ENCODE data around the gene SPATC1L.

Gene SPATC1L

DNA sequence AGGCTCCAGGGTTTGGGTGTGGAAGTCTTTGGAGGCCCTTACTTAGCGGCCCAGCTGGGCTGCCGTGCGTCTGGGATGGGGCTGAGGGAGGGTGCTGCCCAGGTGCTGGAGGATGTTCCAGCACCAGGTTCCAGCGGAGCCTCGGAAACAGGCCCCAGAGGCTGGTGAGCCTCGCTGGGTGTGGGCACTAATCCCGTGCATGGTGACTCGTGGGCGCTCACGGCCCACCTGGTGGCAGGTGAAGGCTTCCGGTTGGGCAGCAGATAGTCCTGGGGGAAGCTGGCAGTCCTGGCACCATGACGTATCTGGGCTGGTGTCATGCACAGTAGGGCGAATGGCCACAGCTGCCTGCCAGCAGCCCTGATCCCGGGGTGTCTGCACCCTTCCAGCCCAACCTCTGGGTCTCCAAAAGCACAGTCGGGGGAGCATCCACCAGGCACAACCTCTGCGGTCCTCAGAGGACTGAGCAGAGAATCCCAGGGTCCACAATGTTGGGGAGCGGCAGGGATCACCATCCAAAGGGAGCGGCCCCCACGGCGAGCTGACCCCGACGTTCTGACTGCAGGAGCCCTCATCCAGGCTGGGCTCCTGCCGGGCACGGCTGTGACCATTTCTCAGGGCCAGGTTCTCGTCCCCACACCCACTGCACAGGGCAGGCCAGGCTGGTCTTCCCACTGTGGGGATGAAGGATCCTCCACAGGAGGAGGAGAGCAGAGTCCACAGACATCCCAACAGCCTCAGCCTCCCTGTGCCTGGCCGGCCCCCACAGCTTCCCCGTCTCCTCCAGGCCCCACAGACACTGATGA lies 54.2 kb downstream of the SPATC1L start:
- DNase-seq, result no peak

DNA sequence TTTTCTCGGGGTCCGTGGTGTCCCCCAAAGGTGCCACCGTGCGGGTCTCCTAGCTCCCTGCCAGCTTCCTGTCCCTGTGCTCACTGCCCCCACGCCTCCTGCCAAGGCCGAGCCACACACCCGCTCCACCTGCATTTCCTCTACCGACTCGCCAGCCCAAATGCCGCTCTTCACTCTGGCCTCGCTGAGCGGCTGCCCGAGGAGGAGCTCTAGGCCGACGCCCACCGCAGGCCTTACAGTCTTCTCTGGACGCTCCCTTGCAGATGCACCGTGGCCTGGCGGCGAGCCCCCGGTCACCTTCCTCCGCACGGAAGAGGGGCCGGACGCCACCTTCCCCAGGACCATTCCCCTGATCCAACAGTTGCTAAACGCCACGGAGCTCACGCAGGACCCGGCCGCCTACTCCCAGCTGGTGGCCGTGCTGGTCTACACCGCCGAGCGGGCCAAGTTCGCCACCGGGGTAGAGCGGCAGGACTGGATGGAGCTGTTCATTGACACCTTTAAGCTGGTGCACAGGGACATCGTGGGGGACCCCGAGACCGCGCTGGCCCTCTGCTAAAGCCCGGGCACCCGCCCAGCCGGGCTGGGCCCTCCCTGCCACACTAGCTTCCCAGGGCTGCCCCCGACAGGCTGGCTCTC lies 55.2 kb downstream of the SPATC1L start:
- DNase-seq, result no peak

DNA sequence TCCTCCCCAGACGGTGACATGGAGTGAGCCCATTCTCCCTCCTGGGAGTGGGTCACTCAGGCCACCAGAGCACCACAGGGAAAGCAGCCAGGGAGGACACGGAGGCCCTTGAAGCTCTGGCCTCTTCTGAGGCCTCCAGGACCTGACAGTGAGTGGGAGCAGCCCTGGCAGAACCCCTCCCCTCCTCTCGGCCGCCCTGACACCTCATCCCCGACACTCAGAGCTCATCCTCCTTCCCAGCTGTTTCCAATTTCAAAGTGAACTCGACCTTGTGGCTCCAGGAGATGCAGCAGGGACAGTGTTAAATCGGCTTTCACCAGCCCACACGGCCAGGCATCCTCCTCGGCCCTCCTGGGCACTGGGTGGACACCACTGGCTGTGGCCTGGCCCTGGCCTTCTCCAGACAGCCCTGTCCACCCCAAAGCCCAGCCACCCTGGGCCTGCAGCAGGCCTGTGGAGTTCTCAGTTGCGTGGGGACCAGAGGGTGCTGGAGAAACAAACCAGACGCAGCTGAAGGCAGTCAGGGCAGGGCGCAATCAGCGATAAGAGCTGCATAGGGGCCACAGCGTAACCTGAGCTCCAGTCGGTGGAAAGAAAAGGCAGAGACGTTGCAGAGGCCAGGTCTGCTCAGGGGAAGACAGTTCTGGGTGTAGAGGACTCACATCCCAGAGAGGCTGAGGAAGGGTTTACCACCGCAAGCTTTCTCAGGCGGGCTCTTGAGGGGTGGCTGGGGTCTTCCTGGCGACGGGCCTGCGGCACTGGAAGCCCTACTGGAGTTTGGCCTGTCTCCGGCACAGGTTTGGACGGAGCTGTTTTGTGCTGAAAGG lies 55.9 kb downstream of the SPATC1L start:
- DNase-seq, result no peak

DNA sequence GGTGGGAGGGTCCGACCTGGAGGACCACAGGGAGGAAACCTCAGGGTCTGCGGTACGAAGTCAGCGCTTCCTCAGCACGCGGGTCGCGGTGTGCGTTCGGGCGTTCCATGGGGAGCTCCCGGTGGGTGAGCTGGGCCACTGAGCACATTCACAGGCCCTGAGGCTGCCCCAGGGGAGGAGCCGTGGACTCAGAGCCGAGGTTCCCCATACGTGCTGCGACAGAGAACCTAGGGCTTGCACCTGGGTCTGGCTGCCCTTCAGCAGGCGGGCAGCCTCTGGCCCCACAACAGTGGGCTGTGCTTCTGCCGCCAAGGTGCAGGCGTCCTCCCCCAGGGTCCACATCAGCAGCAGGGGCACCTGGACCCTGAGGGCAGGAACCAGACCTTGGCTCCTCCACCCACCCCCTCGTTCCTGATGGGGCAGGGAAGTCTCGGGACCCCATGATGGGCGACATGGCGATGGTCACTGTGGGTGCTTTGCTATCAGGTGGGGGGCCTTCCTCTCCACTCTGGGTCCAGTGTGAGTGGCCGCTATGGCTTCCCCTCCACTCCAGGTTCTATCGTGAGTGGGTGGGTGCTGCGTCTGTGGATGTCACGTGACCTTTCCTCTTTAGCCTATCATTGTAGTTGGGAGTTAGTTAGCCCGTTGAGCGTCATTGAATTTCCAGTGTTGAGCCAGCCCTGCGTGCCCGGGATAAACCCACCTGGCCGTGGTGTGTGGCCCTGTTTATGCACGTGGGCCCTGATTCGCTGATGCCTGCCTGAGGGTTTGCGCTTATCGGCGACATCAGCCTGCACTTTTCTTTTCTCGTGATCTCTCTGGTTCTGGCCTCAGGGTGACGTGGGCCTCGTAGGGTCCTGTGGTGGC lies 56.8 kb downstream of the SPATC1L start:
- DNase-seq, result peak in 2 of 5 donors; percentile 4 to 8

DNA sequence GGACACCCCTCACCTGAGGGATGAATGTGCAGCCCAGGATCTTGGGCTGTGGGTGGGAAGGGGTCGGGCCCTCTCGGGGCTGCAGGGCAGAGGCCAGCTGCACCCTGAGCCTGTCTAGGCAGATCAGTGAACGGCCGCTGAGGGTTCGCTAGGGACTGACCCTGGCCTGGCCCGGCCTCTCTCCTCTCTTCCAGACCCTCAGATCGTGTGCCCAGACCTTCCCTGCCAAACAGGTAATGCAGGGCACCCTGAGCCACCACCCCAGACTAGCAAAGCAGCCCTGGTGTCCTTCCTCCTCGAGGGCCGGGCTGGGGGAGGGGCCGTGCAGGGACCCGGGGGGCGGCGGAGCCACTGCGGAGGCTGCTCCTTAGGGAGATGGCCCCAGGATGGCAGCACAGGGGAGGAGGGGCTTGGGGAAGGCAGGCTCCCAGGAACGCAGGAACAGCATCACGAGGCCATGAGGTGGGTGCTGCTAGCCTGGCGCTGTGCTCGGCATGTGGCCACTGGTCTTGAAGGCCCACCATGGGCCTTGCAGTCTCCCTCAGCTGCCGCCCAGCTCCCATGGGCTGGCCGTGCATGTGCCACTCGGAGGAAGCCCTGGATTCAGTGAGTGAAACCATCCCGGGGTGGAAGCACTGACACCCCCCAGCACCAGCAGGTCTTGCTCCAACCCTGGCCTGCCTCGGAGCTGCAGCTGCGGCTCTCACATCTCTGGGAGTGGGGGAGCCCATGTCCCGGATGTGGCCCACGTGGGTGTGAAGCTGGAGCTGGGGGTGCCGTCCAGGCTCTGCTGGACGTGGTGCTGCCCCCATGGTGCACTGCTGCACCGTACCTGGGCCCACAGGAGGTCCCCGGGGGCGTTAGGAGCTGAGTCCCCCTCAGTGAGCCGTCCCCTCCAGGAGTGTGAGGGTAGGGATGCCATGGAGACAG lies 57.7 kb downstream of the SPATC1L start:
- peak in 1 of 5 donors; percentile 13 for DNase-seq

DNA sequence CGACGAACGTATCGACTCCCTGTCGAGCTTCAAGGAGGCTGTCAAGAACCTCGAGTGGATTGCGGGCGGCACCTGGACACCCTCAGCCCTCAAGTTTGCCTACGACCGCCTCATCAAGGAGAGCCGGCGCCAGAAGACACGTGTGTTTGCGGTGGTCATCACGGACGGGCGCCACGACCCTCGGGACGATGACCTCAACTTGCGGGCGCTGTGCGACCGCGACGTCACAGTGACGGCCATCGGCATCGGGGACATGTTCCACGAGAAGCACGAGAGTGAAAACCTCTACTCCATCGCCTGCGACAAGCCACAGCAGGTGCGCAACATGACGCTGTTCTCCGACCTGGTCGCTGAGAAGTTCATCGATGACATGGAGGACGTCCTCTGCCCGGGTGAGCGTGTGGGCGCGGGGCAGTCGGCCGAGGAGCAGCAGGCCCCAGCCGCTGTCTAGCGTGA lies 58.4 kb downstream of the SPATC1L start:
- peak in 1 of 5 donors; percentile 9 for DNase-seq

DNA sequence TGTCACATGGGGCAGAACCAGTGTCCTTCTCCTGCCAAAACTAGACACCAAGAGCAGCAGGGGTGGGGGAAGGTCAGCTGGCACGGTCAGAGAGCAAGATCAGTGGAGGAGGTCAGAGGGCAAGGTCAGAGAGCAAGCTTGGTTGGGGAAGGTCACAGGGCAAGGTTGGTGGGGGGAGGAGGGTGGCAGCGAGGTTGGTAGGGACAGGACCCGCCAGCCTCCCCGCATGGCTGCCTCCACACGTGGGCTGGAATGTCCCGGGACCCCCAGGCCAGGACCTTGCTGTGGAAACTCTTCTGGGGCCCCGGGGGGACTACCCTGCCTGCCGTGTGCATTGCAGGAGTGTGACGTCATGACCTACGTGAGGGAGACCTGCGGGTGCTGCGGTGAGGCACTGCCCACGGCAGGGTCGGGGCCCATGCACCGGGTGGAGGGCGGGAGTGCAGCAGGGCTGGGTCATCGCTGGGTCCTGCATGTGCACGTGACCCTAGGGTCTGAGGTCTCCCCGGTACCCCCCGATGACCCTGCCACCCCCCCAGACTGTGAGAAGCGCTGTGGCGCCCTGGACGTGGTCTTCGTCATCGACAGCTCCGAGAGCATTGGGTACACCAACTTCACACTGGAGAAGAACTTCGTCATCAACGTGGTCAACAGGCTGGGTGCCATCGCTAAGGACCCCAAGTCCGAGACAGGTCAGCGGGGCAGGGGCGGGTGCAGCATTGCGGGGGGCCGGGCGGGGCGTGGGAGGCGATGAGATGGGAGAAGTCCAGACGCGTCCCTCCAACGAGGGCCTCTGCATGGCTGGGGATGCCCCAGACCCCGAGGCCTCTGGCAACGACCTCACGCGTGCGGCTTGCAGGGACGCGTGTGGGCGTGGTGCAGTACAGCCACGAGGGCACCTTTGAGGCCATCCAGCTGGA lies 59.1 kb downstream of the SPATC1L start:
- DNase-seq, result peak in 2 of 5 donors; percentile 8 to 11

DNA sequence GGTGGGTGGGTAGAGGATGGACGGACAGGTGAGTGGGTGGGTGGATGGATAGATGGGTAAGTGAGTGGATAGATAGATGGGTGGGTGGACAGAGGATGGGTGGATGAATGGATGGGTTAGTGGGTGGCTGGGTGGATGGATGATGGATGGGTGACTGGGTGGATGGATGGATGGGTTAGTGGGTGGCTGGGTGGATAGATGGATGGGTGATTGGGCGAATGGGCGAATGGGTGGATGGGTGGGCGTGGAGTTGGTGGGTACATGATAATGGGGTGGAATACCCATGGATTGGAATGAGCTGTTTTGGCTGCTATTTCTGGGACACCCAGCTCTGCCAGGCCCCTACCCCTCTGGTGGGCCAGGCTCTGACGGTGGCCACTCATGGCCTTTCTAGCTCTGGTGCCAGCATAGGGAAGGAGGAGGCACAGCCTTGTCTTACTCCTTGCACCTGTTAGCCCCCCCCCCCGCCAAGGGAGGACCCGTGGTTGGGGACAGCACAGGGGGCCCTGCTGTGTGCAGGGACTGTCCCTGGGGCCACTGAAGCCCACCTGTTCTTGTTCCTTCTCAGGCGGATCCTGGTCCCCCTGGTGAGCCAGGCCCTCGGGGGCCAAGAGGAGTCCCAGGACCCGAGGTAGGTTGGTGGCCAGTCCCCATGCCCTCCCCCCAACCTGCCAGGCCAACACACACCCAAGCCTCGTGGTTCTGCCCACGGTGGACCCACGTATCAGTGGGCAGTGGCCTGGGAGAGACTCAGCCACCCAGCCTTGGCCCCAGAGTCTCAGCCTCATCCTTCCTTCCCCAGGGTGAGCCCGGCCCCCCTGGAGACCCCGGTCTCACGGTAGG lies 60.0 kb downstream of the SPATC1L start:
- peak in 2 of 5 donors; percentile 4 to 7 for DNase-seq

DNA sequence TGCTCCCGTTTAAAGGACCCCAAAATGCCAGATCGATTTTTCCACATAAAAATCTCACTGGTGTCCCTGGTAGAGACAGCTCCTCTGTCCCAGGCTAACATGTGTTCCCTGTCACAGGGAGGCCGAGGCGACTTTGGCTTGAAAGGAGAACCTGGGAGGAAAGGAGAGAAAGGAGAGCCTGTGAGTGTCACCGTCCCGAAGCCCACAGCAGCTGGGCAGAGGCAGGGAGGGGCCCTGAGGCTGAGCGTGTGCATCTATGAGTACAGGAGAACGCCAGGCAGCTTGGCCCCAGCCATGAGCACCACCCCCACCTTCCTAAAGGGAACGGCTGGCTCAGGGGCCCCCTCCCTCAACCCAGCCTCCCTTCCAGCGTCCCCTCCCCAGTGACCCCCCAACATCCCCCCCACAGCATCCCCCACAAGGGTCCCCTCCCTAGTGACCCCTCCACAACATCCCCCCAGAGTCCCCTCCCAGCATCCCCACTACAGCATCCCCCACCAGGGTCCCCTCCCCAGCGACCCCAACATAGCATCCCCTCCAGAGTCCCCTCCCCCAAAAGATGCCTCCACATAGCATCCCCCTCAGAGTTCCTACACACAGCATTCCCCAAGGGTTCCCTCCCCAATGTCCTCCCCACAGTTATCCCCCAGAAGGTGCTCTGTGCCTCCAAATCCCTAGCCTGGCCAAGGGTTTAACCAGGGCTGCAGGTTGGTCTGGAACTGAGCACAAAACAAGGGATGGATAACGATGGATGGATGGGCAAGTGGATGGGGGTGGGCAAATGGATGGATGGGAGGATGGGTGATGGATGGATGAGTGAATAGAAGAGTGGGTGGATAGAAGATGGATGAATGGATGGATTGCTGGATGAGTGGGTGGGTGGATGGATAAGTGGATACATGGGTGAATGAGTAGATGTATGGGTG lies 61.2 kb downstream of the SPATC1L start:
- peak in 1 of 5 donors; percentile 3 for DNase-seq

DNA sequence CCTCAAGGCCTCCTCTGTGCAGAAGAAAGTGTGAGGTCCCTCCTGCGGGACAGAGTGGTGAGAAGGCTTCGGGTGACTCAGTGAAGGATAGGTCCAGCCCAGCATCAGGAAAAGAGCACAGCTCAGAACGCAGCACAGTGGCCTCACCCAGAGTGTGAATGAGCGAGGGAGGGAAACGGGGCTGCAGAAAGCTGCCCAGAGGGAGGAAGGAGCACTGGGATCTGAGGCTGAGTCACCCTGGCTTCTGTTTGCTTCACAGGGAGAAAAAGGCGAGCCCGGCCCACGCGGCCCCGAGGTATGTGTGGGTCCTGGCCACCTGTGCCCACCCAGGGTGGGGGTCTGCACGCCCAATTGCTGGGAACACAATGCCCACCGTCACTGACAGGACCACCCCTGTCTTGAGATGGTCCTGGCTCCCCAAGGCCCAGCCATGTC lies 62.0 kb downstream of the SPATC1L start:
- peak in 2 of 5 donors; percentile 5 to 6 for DNase-seq

DNA sequence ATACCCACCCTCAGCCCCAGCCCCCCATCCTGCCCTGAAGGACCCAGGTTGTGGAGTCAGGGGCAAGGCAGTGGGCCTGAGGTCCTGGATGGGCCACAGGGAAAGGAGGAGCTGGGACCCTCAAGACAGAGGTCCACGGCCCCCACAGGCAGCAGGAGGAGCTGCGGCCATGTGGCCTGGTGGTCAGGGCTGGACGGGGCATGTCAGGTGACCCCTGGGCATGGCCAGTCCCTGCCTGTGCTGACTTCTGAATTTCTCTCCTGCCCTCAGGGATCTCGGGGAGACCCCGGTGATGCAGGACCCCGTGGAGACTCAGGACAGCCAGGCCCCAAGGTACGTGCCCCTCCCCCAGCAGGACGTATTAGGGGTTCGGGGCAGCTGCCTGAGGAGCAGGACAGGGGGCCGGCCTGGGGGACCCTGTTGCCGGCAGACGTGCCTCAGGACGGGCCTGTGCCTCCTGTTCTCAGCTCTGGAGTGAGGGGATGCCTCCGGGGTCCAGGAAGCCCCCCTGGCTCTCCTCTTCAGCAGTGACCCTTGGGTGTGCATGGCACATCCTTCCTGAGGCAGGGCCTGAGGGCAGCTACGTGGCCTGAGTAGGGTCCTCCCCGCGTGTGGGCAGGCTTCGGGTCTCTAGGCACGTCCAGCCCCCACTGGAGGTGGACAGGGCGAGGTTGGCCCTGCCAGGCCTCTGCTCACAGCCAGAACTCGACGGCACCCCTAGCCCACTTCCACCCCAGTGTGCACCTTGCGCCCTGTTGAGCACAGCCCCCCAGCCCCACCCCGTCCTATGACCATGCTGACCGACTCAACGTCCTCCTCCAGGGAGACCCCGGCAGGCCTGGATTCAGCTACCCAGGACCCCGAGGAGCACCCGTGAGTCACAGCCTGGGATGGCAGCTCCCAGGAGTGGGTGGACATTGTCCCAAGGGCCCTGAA lies 62.7 kb downstream of the SPATC1L start:
- DNase-seq, result peak in 2 of 5 donors; percentile 7

DNA sequence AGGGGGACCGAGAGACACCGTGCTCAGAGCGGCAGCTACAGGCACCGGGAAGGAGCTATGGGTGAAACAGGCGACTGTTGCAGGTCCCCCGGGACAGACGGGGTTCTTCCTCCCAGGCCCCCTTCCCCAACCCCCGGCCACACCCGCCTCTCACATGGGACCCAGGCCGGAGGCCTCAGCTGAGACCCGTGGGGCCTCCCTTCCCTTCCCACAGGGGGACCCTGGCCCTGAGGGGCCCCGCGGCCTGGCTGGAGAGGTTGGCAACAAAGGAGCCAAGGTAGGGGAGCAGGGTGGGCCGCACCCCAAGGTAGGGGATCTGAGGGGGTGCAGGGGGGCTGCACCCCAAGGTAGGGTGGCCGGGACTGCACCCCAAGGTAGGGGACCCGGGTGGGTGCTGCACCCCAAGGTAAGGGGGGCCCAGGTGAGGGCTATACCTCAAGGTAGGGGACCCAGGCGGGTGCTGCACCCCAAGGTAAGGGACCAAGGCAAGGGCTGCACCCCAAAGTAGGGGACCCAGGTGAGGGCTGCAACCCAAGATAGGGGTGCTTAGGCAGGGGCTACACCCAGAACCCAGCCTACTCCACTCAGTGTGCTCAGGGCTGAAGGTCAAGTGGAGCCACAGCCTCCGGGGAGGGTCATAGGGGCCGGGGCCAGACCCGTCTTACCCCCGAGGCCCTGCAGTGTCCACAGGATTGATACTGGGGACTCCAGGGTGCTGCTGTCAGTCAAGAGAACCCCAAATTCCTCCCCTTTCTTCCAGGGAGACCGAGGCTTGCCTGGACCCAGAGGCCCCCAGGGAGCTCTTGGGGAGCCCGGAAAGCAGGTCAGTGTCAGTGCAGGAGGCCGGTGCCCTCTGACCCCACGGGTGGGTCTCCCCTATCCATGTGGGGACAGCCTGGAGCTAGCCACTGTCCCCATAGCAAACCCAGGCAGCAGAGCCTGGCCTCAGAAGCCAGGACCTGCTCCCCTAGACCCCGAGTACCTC lies 63.7 kb downstream of the SPATC1L start:
- DNase-seq, result peak in 1 of 5 donors; percentile 10

DNA sequence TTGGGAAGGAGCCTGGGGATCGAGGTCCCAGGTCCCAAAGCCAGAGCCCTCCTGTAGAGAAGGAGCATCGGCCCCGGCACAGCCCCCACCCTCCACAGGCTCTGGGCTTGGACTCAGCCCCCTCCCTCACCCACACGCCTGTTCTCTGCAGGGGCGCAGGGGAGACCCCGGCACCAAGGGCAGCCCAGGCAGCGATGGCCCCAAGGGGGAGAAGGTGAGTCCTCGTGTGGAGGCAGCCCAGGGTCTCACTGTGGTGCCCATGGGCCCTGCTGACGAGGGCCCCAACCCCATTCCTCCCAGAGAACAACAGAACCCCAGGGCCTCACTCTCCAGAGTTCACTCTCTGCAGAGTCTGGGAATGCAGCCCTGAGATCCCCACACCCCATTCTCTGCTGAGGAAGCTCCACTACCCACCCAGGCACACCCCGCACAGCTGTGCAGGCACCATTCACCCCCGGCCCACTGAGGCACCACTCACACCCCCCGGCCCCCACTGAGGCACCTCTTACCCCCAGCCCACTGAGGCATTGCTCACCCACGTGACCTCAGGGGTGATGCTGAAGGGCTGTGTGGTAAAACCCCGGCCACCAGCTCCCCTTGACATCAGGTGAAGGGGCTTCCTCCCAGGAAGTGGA lies 64.5 kb downstream of the SPATC1L start:
- peak in 2 of 5 donors; percentile 4 to 8 for DNase-seq

DNA sequence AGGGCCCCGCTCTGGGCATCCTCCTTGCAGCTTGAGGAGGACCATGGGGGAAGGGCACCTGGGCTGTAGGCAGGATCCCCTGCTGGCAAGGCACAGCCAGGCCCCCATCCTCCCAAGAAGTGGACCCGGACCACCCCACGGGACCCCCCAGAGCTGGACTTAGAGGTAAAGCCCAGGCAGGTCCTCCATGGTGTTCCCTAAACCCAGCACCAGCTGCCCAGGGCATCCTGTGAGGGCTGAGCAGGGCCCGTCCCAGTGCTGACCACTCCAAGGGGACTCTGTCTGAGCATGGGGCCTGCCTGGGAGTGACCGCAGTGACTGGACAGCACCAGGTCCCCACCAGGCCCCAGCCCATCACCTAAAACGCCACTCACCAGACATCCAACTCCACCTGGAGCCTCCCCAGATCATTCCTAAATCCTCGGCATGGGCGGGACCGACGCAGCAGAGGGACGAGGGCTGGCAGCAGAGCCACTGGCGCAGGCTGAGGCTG lies 65.1 kb downstream of the SPATC1L start:
- DNase-seq, result peak in 1 of 5 donors; percentile 5

All from T-helper 1 cell (primary cell).